ENCODE measurements around the gene MINK1. TPM values are rescaled to one million over a fixed set of nuclear protein-coding genes. Genes with fewer than 3 reads are reported as not detected.

Gene MINK1
- total and polyA plus RNA-seq, 2 of the 13 experiments (the other 11 are each of a cell fraction or from before 2014, with no cell fraction given): 17.2 to 63.9 TPM

GRCh38 chr17:4800462-4801196, 32.5 kb upstream of the MINK1 start:
- ChIA-PET CTCF (ENCODE audit: low intra/inter-chr PET ratio, low total read pairs) (no interaction called here), POLR2A (interaction anchor here (1.0 to 1.1 kb wide), 3 partner anchors 10 to 92 kb away, joined by 3 to 4 read pairs (median 3); no protein-coding TSS in a partner anchor)
- Histone ChIP-seq H3K4me1 (ENCODE audit: insufficient read depth, low read length) (peaks cover 12% of the 10 kb centered on the region), H3K27me3 (ENCODE audit: control insufficient read depth in 1 of 2, insufficient read depth in 2 of 2, low read length in 2 of 2) (no peaks in the 10 kb centered on the region; a peak in 1 of 5 replicates), H3K9ac (ENCODE audit: insufficient read depth, low read depth, low read length) (no peak overlapping the region), H4K20me1 (ENCODE audit: insufficient read depth, low read length) (no peaks in the 10 kb centered on the region), H2AFZ (ENCODE audit: low read length) (no peak overlapping the region), H3K9me3 (ENCODE audit: low read length) (no peaks in the 10 kb centered on the region), H3K36me3 (replicated peaks in 1 of 2; ENCODE audit: control insufficient read depth in 1 of 2, insufficient read depth in 2 of 2, low read length in 2 of 2) (peaks cover 8 to 17% of the 10 kb centered on the region in 2 experiments), H3K27ac (ENCODE audit: extremely low read length, insufficient read depth, low read length) (no peak overlapping the region), H3K4me3 (replicated peaks in 1 of 3; ENCODE audit: insufficient read depth in 1 of 3, low read depth in 2 of 3, low read length in 3 of 3) (no peak overlapping the region), H3K79me2 (ENCODE audit: insufficient read depth, low read length) (peaks cover 15% of the 10 kb centered on the region), H3K4me2 (ENCODE audit: low read depth, low read length) (no peak overlapping the region)
- TF ChIP-seq MIER2 (CRISPR knock-in tag; IDR thresholded peaks at IDR 0.05): no peak
- no peak for TF ChIP-seq ZNF253 (CRISPR knock-in tag; IDR thresholded peaks at IDR 0.05; ENCODE audit: borderline replicate concordance)
- TF ChIP-seq HOXA7 (CRISPR knock-in tag; IDR thresholded peaks at IDR 0.05): no peak
- TF ChIP-seq ZNF317 (CRISPR knock-in tag; IDR thresholded peaks at IDR 0.05): no peak
- TF ChIP-seq REL (CRISPR knock-in tag; conservative IDR thresholded peaks at IDR 0.05): no peak
- no peak for TF ChIP-seq PBX2 (CRISPR knock-in tag; IDR thresholded peaks at IDR 0.05)
- no peak for TF ChIP-seq PHF21A (CRISPR knock-in tag; IDR thresholded peaks at IDR 0.05)
- no peak for TF ChIP-seq ZBTB3 (CRISPR knock-in tag; IDR thresholded peaks at IDR 0.05; ENCODE audit: borderline replicate concordance, low read depth)
- TF ChIP-seq ZNF282 (IDR thresholded peaks at IDR 0.05; ENCODE audit: partially characterized antibody): no peak
- TF ChIP-seq FOXO1 (CRISPR knock-in tag; IDR thresholded peaks at IDR 0.05): no peak
- no peak for TF ChIP-seq ZBTB4 (CRISPR knock-in tag; IDR thresholded peaks at IDR 0.05; ENCODE audit: borderline replicate concordance)
- no peak for TF ChIP-seq ZZZ3 (CRISPR knock-in tag; IDR thresholded peaks at IDR 0.05; ENCODE audit: borderline replicate concordance)
- no peak for TF ChIP-seq ZNF160 (CRISPR knock-in tag; IDR thresholded peaks at IDR 0.05)
- intact Hi-C loops (cut with micrococcal nuclease; ENCODE audit: unreplicated experiment) (no loop called here), in situ Hi-C loops (cut with HindIII; ENCODE audit: extremely low pct_ligation_motif_present, low pct_unique_long_range_greater_than_20kb) (no loop called here)
- ATAC-seq (no peak), FAIRE-seq (no peak), DNase-seq (ENCODE audit: low spot score) (no peak)
- BruUV-seq (replicated peaks): no TSS peak
- WGBS (ENCODE audit: low lambda C conversion rate): 74% methylated on average over 10 of the region's 10 CpGs
